HEK293T (cell line): ENCODE results near the gene FLT4.

Experiments used
- BHLHE40 ChIP-seq: fragments of 450-650 bp; IDR thresholded peaks from 2 replicates; pipeline ENCODE4 v1.6.1; 2016; ENCODE audit warnings: mild to moderate bottlenecking, moderate library complexity, borderline replicate concordance
- ELF4 ChIP-seq: fragments of 450-650 bp; IDR thresholded peaks from 2 replicates; pipeline ENCODE4 v1.6.1; 2017; ENCODE audit warnings: antibody characterized with exemption
- FOXK2 ChIP-seq: fragments of 450-650 bp; IDR thresholded peaks from 2 replicates; pipeline ENCODE4 v1.6.1; 2016; ENCODE audit warnings: mild to moderate bottlenecking

DNA sequence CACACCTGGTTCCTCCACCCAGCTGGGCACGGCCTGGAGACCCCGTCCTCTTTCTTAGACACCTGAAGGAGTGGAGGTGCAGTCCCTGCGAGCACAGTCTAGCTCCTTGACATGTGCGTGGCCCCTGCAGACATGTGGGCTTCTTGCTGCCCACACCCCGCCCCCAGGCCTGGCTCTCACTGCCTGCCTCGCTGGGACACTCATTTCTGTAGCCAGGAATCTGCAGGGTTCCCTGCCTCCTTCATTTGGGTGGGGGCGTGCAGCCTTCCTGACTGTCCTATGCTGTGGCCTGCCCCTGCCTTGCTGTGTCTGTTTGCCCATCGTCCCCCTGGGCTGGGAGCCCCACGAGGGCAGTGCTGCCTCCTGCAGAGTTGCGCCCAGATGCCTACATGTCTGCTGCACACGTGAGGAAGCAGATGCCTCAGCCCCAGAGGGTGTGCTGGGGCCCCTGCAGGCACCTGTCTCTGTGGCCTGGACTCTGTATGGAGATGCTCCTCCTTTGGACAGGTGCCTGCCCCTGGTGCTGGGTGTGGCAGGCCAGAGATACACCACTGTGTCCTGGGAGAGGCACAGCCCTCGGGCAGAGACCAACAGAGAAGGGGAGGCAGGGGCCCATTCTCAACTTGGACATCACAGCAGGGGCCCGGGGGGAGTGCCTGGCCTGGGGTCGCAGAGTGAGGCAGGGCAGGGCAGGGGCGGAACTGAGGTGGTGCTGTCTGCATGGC, 22.6 kb downstream of the FLT4 start:
- TF ChIP-seq ELF4 (no peak), FOXK2 (no peak), BHLHE40 (no peak)
